C4-2B (cell line): Measurements from ENCODE around the gene ZNF385A.
A peak's percentile ranks its signal among the peaks of the same experiment; 100 is the strongest.

ENCODE experiments used
- CTCF ChIP-seq: fragments of 450-650 bp; conservative IDR thresholded peaks from 2 replicates; pipeline ENCODE4 v1.5.1; 2017; ENCODE audit warnings: mild to moderate bottlenecking
- ZFX ChIP-seq: fragments of 450-650 bp; IDR thresholded peaks from 2 replicates; pipeline ENCODE4 v1.6.1; 2017

GRCh38 chr12:54378796-54379397 lies 5.6 kb downstream of the ZNF385A start:
- TF ChIP-seq CTCF = no peak
- 0 out of 2 replicates have a peak, but pooled peaks have one; percentile 27 for TF ChIP-seq ZFX
